Frontal cortex (tissue), 4 donors: ENCODE measurements around the gene NDUFAF8. TPM values are rescaled to one million over a fixed set of nuclear protein-coding genes. Genes with fewer than 3 reads are reported as not detected.
"Not testable (repeated sequence)": the region's sequence is repeated elsewhere in the genome, so short reads cannot be mapped to it uniquely, and the experiment has no call there.

ENCODE experiments used
- DNase-seq, 2 donors: peaks; one replicate each; pipeline ENCODE4 v3.0.0; 2012; ENCODE audit warnings: low spot score in 2 of 2
- FAIRE-seq: peaks from 2 replicates; lab custom pipeline; 2012; peaks lifted over from hg19 to GRCh38; lab: Jason Lieb, UNC
- total RNA-seq: library from RNA; depleted of rRNA; stranded (reverse); fragments of >200 nt; gene quantifications from one replicate; pipeline ENCODE4 v1.2.3, GENCODE V29; 2014
- donor health status: control.
- donor health status: control.
- donor health status: control.

The NDUFAF8 gene
- total RNA-seq, 1 donor from 2014 or later: 5.7 TPM

- DNase-seq: no peak
These were observed 17.1 kb upstream of the NDUFAF8 start for GRCh38 chr17:81221842-81222619.

GRCh38 chr17:81222620-81222905, 16.6 kb upstream of the NDUFAF8 start:
- DNase-seq (no peak), FAIRE-seq (no peak)

More at GRCh38 chr17:81221842-81222619, 17.1 kb upstream of the NDUFAF8 start:
- FAIRE-seq: no peak

GRCh38 chr17:81222906-81223761, 16.0 kb upstream of the NDUFAF8 start, which contains the start of gene CEP131:
TSS of gene CEP131 (minus strand) at chr17:81222965. CDS start at chr17:81220056, 2,909 bp downstream.
- DNase-seq (peak; percentile 99 to 100), FAIRE-seq (no peak)

- FAIRE-seq (no peak), DNase-seq (no peak)
These were observed 15.4 kb upstream of the NDUFAF8 start for GRCh38 chr17:81223762-81224130.

GRCh38 chr17:81227630-81228029, 11.5 kb upstream of the NDUFAF8 start:
- not testable (repeated sequence) for FAIRE-seq, DNase-seq

- DNase-seq (no peak), FAIRE-seq (no peak)
These were observed 10.7 kb upstream of the NDUFAF8 start for GRCh38 chr17:81228420-81228819.

GRCh38 chr17:81228834-81229665, 10.1 kb upstream of the NDUFAF8 start:
- no peak for DNase-seq
- FAIRE-seq: no peak

GRCh38 chr17:81229666-81229920, 9.5 kb upstream of the NDUFAF8 start:
- FAIRE-seq (no peak), DNase-seq (no peak)

GRCh38 chr17:81230043-81230820, 8.9 kb upstream of the NDUFAF8 start:
- FAIRE-seq (no peak), DNase-seq (no peak)

GRCh38 chr17:81231121-81231645, 7.9 kb upstream of the NDUFAF8 start:
- FAIRE-seq (no peak), DNase-seq (no peak)

GRCh38 chr17:81231766-81232581, 7.1 kb upstream of the NDUFAF8 start:
- FAIRE-seq (no peak), DNase-seq (no peak)

GRCh38 chr17:81232616-81233241, 6.4 kb upstream of the NDUFAF8 start:
- DNase-seq: no peak
- FAIRE-seq: no peak

- no peak for DNase-seq
- no peak for FAIRE-seq
These were observed 5.8 kb upstream of the NDUFAF8 start for GRCh38 chr17:81233316-81233715.

GRCh38 chr17:81233811-81234505, 5.2 kb upstream of the NDUFAF8 start:
- no peak for FAIRE-seq

GRCh38 chr17:81234506-81234855, 4.6 kb upstream of the NDUFAF8 start:
- FAIRE-seq: no peak

More at GRCh38 chr17:81233811-81234505, 5.2 kb upstream of the NDUFAF8 start:
- DNase-seq: no peak

GRCh38 chr17:81234940-81235821, 3.9 kb upstream of the NDUFAF8 start:
- DNase-seq: no peak
- no peak for FAIRE-seq

More at GRCh38 chr17:81234506-81234855, 4.6 kb upstream of the NDUFAF8 start:
- DNase-seq: no peak
